Peyer's patch (tissue), 4 donors: ENCODE results near the gene LIPK.

Experiments used
- CTCF ChIP-seq, 6 experiments: fragments of 450-650 bp in 4 of 6; fragments of 200-600 bp in 2 of 6; sonication (generic) in 1 of 6; IDR thresholded peaks; one replicate each; pipeline ENCODE4 v1.5.1; 2017 to 2019; ENCODE audit warnings: antibody characterized with exemption in 6 of 6, mild to moderate bottlenecking in 3 of 6, moderate library complexity in 1 of 6
- POLR2A ChIP-seq, 2 donors: fragments of 450-650 bp; IDR thresholded peaks; one replicate each; pipeline ENCODE4 v1.5.1; 2017; ENCODE audit warnings: antibody characterized with exemption in 2 of 2, mild to moderate bottlenecking in 2 of 2, moderate library complexity in 2 of 2

GRCh38 chr10:88754287-88754686 is 48.2 kb downstream of the LIPK start:
- no peak for TF ChIP-seq CTCF (IDR thresholded peaks at IDR 0.05)
- no peak for TF ChIP-seq POLR2A (IDR thresholded peaks at IDR 0.05)
